GM18907 (cell line): Measurements from ENCODE around the gene NINL.

ENCODE experiments used
- ATAC-seq: cut with Tn5 transposase; IDR thresholded peaks from one replicate; pipeline ENCODE4 v1.9.1; 2021; ENCODE audit warnings: mild to moderate bottlenecking, moderate library complexity; ENCODE audit not compliant: unreplicated experiment

The NINL gene

GRCh38 chr20:25469558-25469957, 115.8 kb downstream of the NINL start:
- no peak for ATAC-seq

- no peak for ATAC-seq
Observed at GRCh38 chr20:25468126-25469075, 116.9 kb downstream of the NINL start.

GRCh38 chr20:25467441-25467840, 117.9 kb downstream of the NINL start:
- no peak for ATAC-seq

GRCh38 chr20:25466846-25467245, 118.5 kb downstream of the NINL start:
- ATAC-seq = no peak

GRCh38 chr20:25465243-25466135, 119.8 kb downstream of the NINL start:
- ATAC-seq = no peak

GRCh38 chr20:25464501-25465242, 120.7 kb downstream of the NINL start:
- no peak for ATAC-seq

GRCh38 chr20:25461786-25462545, 123.4 kb downstream of the NINL start:
- ATAC-seq = no peak

- ATAC-seq = no peak
Observed at GRCh38 chr20:25461281-25461650, 124.1 kb downstream of the NINL start.

GRCh38 chr20:25460566-25461280, 124.6 kb downstream of the NINL start:
- no peak for ATAC-seq

GRCh38 chr20:25459916-25460535, 125.3 kb downstream of the NINL start:
- no peak for ATAC-seq

- ATAC-seq = no peak
Observed at GRCh38 chr20:25459111-25459830, 126.1 kb downstream of the NINL start.

- no peak for ATAC-seq
Observed at GRCh38 chr20:25457886-25458680, 127.2 kb downstream of the NINL start.

GRCh38 chr20:25454153-25454900, 131.0 kb downstream of the NINL start:
- ATAC-seq = no peak

- ATAC-seq = no peak
Observed at GRCh38 chr20:25453035-25453810, 132.1 kb downstream of the NINL start.

- no peak for ATAC-seq
Observed at GRCh38 chr20:25452333-25452732, 133.0 kb downstream of the NINL start.

- ATAC-seq = no peak
Observed at GRCh38 chr20:25447671-25448070, 137.7 kb downstream of the NINL start.
